Measurements from ENCODE around the gene HYLS1.

- TF ChIP-seq, protein P1, sequence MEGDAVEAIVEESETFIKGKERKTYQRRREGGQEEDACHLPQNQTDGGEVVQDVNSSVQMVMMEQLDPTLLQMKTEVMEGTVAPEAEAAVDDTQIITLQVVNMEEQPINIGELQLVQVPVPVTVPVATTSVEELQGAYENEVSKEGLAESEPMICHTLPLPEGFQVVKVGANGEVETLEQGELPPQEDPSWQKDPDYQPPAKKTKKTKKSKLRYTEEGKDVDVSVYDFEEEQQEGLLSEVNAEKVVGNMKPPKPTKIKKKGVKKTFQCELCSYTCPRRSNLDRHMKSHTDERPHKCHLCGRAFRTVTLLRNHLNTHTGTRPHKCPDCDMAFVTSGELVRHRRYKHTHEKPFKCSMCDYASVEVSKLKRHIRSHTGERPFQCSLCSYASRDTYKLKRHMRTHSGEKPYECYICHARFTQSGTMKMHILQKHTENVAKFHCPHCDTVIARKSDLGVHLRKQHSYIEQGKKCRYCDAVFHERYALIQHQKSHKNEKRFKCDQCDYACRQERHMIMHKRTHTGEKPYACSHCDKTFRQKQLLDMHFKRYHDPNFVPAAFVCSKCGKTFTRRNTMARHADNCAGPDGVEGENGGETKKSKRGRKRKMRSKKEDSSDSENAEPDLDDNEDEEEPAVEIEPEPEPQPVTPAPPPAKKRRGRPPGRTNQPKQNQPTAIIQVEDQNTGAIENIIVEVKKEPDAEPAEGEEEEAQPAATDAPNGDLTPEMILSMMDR (conservative IDR thresholded peaks at IDR 0.05): no peak
- no peak for TF ChIP-seq EZH2 (IDR thresholded peaks at IDR 0.05; ENCODE audit: low read depth)
These were observed 39.2 kb downstream of the HYLS1 start for GRCh38 chr11:125926682-125927081.
